ENCODE data around the gene PTPDC1.
"Not testable (repeated sequence)": the region's sequence is repeated elsewhere in the genome, so short reads cannot be mapped to it uniquely, and the experiment has no call there.

The PTPDC1 gene

DNA sequence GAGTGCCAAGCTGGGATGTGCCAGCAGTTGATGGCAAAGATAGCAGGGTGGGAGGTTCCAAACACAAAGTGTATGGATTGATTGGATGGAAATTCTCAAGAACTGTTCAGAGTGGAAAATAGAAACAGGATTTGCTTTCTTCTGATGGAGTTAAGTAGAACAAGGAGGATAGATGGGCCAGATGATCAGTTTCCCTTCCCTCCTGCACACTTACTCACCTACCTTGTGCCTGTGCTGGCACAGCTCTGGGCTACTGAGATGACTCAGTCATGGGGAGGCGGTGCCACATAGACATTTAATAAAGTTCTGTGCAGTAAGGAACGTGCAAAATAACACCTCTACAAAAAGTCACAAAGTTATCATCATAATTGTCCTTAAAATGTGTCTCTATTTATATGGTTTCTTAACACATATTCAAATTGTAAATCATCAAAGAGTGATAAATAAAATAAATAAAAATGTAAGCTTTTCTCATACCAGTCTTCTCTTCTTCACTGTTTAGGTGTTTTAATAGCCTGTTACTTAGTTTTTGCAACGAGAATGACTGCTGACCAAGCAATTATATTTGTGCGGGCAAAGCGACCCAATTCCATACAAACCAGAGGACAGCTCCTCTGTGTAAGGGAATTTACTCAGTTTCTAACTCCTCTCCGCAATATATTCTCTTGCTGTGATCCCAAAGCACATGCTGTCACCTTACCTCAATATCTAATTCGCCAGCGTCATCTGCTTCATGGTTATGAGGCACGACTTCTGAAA is 12.7 kb downstream of the PTPDC1 start:
- Histone ChIP-seq H3K4me1 (ENCODE audit: control insufficient read depth, insufficient read depth, low read length) (peaks cover 17% of the 10 kb centered on the region), H3K4me3 (ENCODE audit: low read length) (peak overlapping the region; percentile 4), H3K9ac (ENCODE audit: low read depth, low read length) (no peak overlapping the region), H3K27me3 (ENCODE audit: control insufficient read depth, insufficient read depth, low read length) (no peaks in the 10 kb centered on the region), H3K36me3 (ENCODE audit: insufficient read depth, low read length) (peaks cover 5% of the 10 kb centered on the region), H3K9me3 (replicated peaks; ENCODE audit: low read length) (no peaks in the 10 kb centered on the region), H3K4me2 (ENCODE audit: low read length) (peak overlapping the region; percentile 27)

DNA sequence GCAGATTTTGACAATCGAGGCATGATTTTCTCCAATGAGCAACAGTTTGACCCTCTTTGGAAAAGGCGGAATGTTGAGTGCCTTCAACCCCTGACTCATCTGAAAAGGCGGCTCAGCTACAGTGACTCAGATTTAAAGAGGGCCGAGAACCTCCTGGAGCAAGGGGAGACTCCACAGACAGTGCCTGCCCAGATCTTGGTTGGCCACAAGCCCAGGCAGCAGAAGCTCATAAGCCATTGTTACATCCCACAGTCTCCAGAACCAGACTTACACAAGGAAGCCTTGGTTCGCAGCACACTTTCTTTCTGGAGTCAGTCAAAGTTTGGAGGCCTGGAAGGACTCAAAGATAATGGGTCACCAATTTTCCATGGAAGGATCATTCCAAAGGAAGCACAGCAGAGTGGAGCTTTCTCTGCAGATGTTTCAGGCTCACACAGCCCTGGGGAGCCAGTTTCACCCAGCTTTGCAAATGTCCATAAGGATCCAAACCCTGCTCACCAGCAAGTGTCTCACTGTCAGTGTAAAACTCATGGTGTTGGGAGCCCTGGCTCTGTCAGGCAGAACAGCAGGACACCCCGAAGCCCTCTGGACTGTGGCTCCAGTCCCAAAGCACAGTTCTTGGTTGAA is 13.6 kb downstream of the PTPDC1 start:
- Histone ChIP-seq H3K9me3 (replicated peaks; ENCODE audit: low read length) (no peaks in the 10 kb centered on the region), H3K27me3 (ENCODE audit: control insufficient read depth, insufficient read depth, low read length) (no peaks in the 10 kb centered on the region), H3K9ac (ENCODE audit: low read depth, low read length) (no peak overlapping the region), H3K4me2 (ENCODE audit: low read length) (peak overlapping the region; percentile 27), H3K36me3 (ENCODE audit: insufficient read depth, low read length) (peaks cover 5% of the 10 kb centered on the region), H3K4me3 (ENCODE audit: low read length) (peak overlapping the region; percentile 4), H3K4me1 (ENCODE audit: control insufficient read depth, insufficient read depth, low read length) (peaks cover 17% of the 10 kb centered on the region)

DNA sequence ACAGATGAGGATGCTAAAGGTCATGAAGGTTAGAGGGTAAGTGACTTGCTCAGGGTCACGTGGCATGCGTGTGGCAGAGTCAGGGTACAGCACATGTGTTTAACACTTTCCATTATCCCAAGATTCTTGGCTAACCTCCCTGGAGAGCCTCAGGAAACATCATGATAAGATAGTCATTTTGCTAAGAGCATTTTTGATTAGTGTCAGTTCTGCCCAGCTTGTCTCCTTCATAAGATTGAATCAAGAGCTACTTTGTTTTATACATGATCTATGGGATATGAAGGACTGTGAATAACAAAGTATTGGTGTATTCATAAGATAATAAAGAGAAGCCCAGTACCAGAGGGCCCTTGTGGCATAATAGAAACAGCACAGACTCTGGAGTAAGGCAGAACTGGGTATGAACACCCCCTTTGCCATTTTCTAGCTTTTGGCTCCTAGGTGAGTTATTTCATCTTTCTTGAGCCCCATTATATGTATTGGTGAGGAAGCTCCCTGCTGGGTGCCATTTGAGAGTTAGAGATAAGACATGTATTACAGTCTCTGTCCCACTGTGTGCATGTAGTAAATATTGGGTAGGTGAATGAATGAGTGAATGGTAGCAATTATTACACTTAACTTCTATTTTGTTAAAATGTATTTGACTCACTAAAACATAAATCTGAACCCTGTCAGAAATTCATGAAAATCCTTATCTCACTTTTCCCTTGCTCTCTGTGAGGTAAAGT is 16.1 kb downstream of the PTPDC1 start:
- Histone ChIP-seq H3K9me3 (replicated peaks; ENCODE audit: low read length) (no peaks in the 10 kb centered on the region), H3K36me3 (ENCODE audit: insufficient read depth, low read length) (peaks cover 11% of the 10 kb centered on the region), H3K27me3 (ENCODE audit: control insufficient read depth, insufficient read depth, low read length) (no peaks in the 10 kb centered on the region), H3K9ac (ENCODE audit: low read depth, low read length) (no peak overlapping the region), H3K4me2 (ENCODE audit: low read length) (no peak overlapping the region), H3K4me1 (ENCODE audit: control insufficient read depth, insufficient read depth, low read length) (peaks cover 17% of the 10 kb centered on the region), H3K4me3 (ENCODE audit: low read length) (no peak overlapping the region)

- H3K4me1 ChIP-seq (ENCODE audit: control insufficient read depth, insufficient read depth, low read length) = peaks cover 17% of the 10 kb centered on the region
- no peak overlapping the region for H3K9ac ChIP-seq (ENCODE audit: low read depth, low read length)
- H3K27me3 ChIP-seq (ENCODE audit: control insufficient read depth, insufficient read depth, low read length) = no peaks in the 10 kb centered on the region
- H3K4me2 ChIP-seq (ENCODE audit: low read length) = no peak overlapping the region
- no peaks in the 10 kb centered on the region for H3K9me3 ChIP-seq (replicated peaks; ENCODE audit: low read length)
- H3K4me3 ChIP-seq (ENCODE audit: low read length) = no peak overlapping the region
- H3K36me3 ChIP-seq (ENCODE audit: insufficient read depth, low read length) = peaks cover 6% of the 10 kb centered on the region
Observed at GRCh38 chr9:94101162-94101853, 17.0 kb downstream of the PTPDC1 start.

GRCh38 chr9:94108584-94108983 is 24.3 kb downstream of the PTPDC1 start:
- Histone ChIP-seq H3K4me1 (ENCODE audit: control insufficient read depth, insufficient read depth, low read length) (peaks cover 6% of the 10 kb centered on the region), H3K9ac (ENCODE audit: low read depth, low read length) (no peak overlapping the region), H3K36me3 (ENCODE audit: insufficient read depth, low read length) (peaks cover 6% of the 10 kb centered on the region), H3K27me3 (ENCODE audit: control insufficient read depth, insufficient read depth, low read length) (no peaks in the 10 kb centered on the region), H3K4me3 (ENCODE audit: low read length) (no peak overlapping the region), H3K9me3 (replicated peaks; ENCODE audit: low read length) (no peaks in the 10 kb centered on the region), H3K4me2 (ENCODE audit: low read length) (no peak overlapping the region)

DNA sequence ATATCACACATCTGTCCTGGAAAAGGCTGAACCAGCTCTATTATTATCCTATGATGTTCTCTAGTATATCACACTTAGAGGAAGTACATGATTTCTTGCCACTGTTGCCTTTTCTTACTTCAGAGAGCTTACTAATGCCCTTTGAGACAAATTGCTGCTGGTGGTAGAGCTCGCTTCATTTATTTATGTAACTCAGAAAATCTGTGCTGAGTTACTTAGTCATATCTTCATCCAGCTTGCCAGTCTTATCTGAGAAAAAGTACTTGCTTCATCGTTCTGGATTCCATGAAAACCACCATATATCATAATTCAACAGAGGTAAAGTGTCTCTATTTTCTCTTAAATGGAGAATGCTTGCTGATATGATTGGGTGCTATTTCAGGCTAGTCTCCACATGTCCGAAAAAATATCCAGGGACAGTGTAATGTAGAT is 26.6 kb downstream of the PTPDC1 start:
- Histone ChIP-seq H3K4me3 (ENCODE audit: low read length) (no peak overlapping the region), H3K9ac (ENCODE audit: low read depth, low read length) (no peak overlapping the region), H3K4me2 (ENCODE audit: low read length) (no peak overlapping the region), H3K9me3 (replicated peaks; ENCODE audit: low read length) (no peaks in the 10 kb centered on the region), H3K27me3 (ENCODE audit: control insufficient read depth, insufficient read depth, low read length) (no peaks in the 10 kb centered on the region), H3K4me1 (ENCODE audit: control insufficient read depth, insufficient read depth, low read length) (peaks cover 6% of the 10 kb centered on the region), H3K36me3 (ENCODE audit: insufficient read depth, low read length) (no peaks in the 10 kb centered on the region)

DNA sequence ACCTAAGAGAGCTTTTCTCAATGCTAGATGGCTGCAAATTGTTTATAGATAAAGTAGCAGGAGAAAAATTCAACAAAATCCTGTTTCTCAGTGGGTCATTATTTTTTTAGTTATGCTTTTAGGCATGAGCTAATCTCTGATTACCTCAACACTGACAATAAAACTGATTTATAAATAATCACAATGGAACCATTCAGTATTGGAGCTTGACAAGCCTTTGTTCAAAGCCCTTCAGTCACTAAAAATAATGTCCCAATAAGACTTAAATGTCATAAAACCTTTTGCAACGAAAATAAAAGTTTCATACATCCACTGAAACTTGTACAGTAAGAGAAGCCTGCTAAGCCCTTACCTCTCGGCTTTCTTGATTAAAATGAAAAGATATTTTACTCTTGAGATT is 27.2 kb downstream of the PTPDC1 start:
- Histone ChIP-seq H3K9ac (ENCODE audit: low read depth, low read length) (no peak overlapping the region), H3K4me3 (ENCODE audit: low read length) (no peak overlapping the region), H3K9me3 (replicated peaks; ENCODE audit: low read length) (no peaks in the 10 kb centered on the region), H3K27me3 (ENCODE audit: control insufficient read depth, insufficient read depth, low read length) (no peaks in the 10 kb centered on the region), H3K4me1 (ENCODE audit: control insufficient read depth, insufficient read depth, low read length) (peaks cover 6% of the 10 kb centered on the region), H3K4me2 (ENCODE audit: low read length) (no peak overlapping the region), H3K36me3 (ENCODE audit: insufficient read depth, low read length) (no peaks in the 10 kb centered on the region)

GRCh38 chr9:94112716-94113465 is 28.6 kb downstream of the PTPDC1 start:
- H3K9ac ChIP-seq (ENCODE audit: low read depth, low read length) = no peak overlapping the region
- peaks cover 6% of the 10 kb centered on the region for H3K4me1 ChIP-seq (ENCODE audit: control insufficient read depth, insufficient read depth, low read length)
- H3K4me2 ChIP-seq (ENCODE audit: low read length) = no peak overlapping the region
- no peaks in the 10 kb centered on the region for H3K36me3 ChIP-seq (ENCODE audit: insufficient read depth, low read length)
- no peaks in the 10 kb centered on the region for H3K9me3 ChIP-seq (replicated peaks; ENCODE audit: low read length)
- no peak overlapping the region for H3K4me3 ChIP-seq (ENCODE audit: low read length)
- no peaks in the 10 kb centered on the region for H3K27me3 ChIP-seq (ENCODE audit: control insufficient read depth, insufficient read depth, low read length)

DNA sequence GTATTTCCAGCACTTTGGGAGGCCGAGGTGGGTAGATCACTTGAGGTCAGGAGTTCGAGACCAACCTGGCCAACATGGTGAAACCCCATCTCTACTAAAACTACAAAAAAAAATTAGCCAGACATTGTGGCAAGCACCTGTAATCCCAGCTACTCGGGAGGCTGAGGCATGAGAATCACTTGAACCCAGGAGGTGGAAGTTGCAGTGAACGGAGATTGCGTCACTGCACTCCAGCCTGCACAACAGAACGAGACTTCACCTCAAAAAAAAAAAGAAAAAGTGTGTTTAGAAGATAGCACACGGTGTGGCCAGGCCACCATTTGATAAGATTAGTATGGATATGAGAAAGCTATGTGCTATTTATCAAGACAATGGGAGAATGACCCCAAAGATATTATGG is 35.8 kb downstream of the PTPDC1 start:
- not testable (repeated sequence) for H3K36me3 ChIP-seq (ENCODE audit: insufficient read depth, low read length); H3K4me3 ChIP-seq (ENCODE audit: low read length); H3K4me2 ChIP-seq (ENCODE audit: low read length); H3K27me3 ChIP-seq (ENCODE audit: control insufficient read depth, insufficient read depth, low read length); H3K9ac ChIP-seq (ENCODE audit: low read depth, low read length); H3K4me1 ChIP-seq (ENCODE audit: control insufficient read depth, insufficient read depth, low read length); H3K9me3 ChIP-seq (replicated peaks; ENCODE audit: low read length)

DNA sequence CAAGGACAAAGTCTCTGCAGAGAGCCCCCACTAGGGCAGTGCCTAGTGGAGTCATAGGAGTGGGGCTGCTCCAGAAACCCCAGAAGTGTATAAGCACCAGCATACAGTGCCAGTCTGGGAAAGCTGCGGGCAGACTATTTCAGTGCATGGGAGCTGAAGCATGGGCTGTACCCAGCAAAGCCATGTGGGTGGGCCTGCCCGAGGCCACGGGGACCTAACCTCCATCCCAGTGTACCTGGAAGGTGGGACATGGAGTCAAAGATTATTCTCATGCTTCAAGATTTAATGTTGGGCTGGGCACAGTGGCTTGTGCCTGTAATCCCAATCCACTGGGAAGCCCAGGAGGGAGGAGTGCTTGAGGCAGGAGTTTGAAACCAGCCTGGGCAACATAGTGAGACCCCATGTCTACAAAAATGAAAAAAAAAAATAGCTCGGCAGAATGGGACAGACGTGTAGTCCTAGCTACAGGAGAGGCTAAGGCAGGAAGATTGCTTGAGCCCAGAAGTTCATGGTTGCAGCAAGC is 36.7 kb downstream of the PTPDC1 start:
- no peaks in the 10 kb centered on the region for H3K4me1 ChIP-seq (ENCODE audit: control insufficient read depth, insufficient read depth, low read length)
- H3K4me3 ChIP-seq (ENCODE audit: low read length) = no peak overlapping the region
- H3K36me3 ChIP-seq (ENCODE audit: insufficient read depth, low read length) = no peaks in the 10 kb centered on the region

More for the DNA sequence above, 36.7 kb downstream of the PTPDC1 start:
- H3K9ac ChIP-seq (ENCODE audit: low read depth, low read length) = no peak overlapping the region
- H3K27me3 ChIP-seq (ENCODE audit: control insufficient read depth, insufficient read depth, low read length) = no peaks in the 10 kb centered on the region
- no peaks in the 10 kb centered on the region for H3K9me3 ChIP-seq (replicated peaks; ENCODE audit: low read length)
- H3K4me2 ChIP-seq (ENCODE audit: low read length) = no peak overlapping the region

Measured in skeletal muscle satellite cell (primary cell).